Panc1 (cell line): Measurements from ENCODE around the gene MRNIP. TPM values are rescaled to one million over a fixed set of nuclear protein-coding genes. Genes with fewer than 3 reads are reported as not detected.

ENCODE experiments used
- ATAC-seq: fragments of 200-7000 bp; cut with Tn5 transposase; 2 replicates; pipeline ENCODE4 v1.9.1; 2020; ENCODE audit warnings: mild to moderate bottlenecking, moderate library complexity
- BruUV-seq: library from RNA; stranded (reverse); fragments of 400-500 nt; replicated peaks from 2 replicates; lab custom pipeline; 2021; lab: Mats Ljungman, UMichigan
- CTCF ChIA-PET: fragments of 300-600 bp; sonication (Branson Sonifier 250); formaldehyde crosslinking; loops from one replicate; lab custom pipeline; 2022; ENCODE audit warnings: antibody characterized with exemption; lab: Charles Lee
- POLR2A ChIA-PET: fragments of 300-600 bp; sonication (Branson Sonifier 250); formaldehyde crosslinking; loops from one replicate; lab custom pipeline; 2022; ENCODE audit warnings: antibody characterized with exemption; lab: Charles Lee
- DNase-seq: peaks from one replicate; pipeline ENCODE4 v3.0.0-alpha.2; 2010; ENCODE audit warnings: low read depth, low spot score
- H3K27ac ChIP-seq: 2 replicates; pipeline ENCODE4 v1.5.1; 2011; ENCODE audit warnings: mild to moderate bottlenecking, low read length, inconsistent platforms
- H3K27me3 ChIP-seq: fragments of 200-500 bp; sonication (Bioruptor generic); 2 replicates; pipeline ENCODE4 v1.6.0; 2014; ENCODE audit warnings: low read length, inconsistent platforms; ENCODE audit not compliant: control insufficient read depth, insufficient read depth
- H3K36me3 ChIP-seq: fragments of 200-500 bp; sonication (Bioruptor generic); 2 replicates; pipeline ENCODE4 v1.5.1; 2014; ENCODE audit warnings: inconsistent platforms, mild to moderate bottlenecking, low read length, moderate library complexity; ENCODE audit not compliant: control insufficient read depth, insufficient read depth
- H3K4me1 ChIP-seq: 2 replicates; pipeline ENCODE4 v1.5.1; 2011; ENCODE audit warnings: inconsistent platforms, mild to moderate bottlenecking, low read length, moderate library complexity; ENCODE audit not compliant: control insufficient read depth, insufficient read depth
- H3K4me3 ChIP-seq, 2 experiments: 2 replicates each; pipeline ENCODE4 v1.5.1; 2011 to 2012; ENCODE audit warnings: low read depth in 2 of 2, low read length in 2 of 2, mild to moderate bottlenecking in 2 of 2, inconsistent platforms in 1 of 2, moderate library complexity in 1 of 2
- H3K9me3 ChIP-seq: fragments of 200-500 bp; sonication (Bioruptor generic); 2 replicates; pipeline ENCODE4 v1.5.1; 2014; ENCODE audit warnings: low read depth, mild to moderate bottlenecking, inconsistent platforms, low read length, moderate library complexity; ENCODE audit not compliant: control insufficient read depth, insufficient read depth
- CTCF ChIP-seq: fragments of 450-650 bp; IDR thresholded peaks from 2 replicates; pipeline ENCODE4 v1.5.1; 2017; ENCODE audit warnings: mild to moderate bottlenecking
- POLR2AphosphoS5 ChIP-seq: IDR thresholded peaks from 2 replicates; pipeline ENCODE4 v1.6.1; 2012; ENCODE audit warnings: mild to moderate bottlenecking, low read depth, low read length, moderate library complexity
- REST ChIP-seq, 2 experiments: IDR thresholded peaks; 2 replicates each; pipeline ENCODE4 v1.6.1; 2011 to 2012; ENCODE audit warnings: low read depth in 2 of 2, control low read depth in 1 of 2, low read length in 1 of 2, mild to moderate bottlenecking in 1 of 2, moderate library complexity in 1 of 2; ENCODE audit not compliant: insufficient read depth in 1 of 2
- SIN3A ChIP-seq: IDR thresholded peaks from 2 replicates; pipeline ENCODE4 v1.6.1; 2012; ENCODE audit warnings: low read depth, mild to moderate bottlenecking, low read length, moderate library complexity, borderline replicate concordance; ENCODE audit not compliant: insufficient read depth
- TCF7L2 ChIP-seq: IDR thresholded peaks from 2 replicates; pipeline ENCODE4 v1.6.1; 2011; ENCODE audit warnings: mild to moderate bottlenecking, low read depth, low read length, inconsistent platforms
- in situ Hi-C: cut with HindIII; loops from 2 replicates; pipeline ENCODE4 v1.10.0; 2016; ENCODE audit warnings: low sequenced_read_pairs, low pct_unique_long_range_greater_than_20kb
- intact Hi-C: fragments of 100-400 bp; cut with micrococcal nuclease; formaldehyde crosslinking; loops from one replicate; pipeline ENCODE4 v1.10.0; 2022; ENCODE audit not compliant: unreplicated experiment
- total RNA-seq: library from RNA; stranded (reverse); gene quantifications from one replicate; pipeline ENCODE4 v1.2.1, GENCODE V29; 2021; ENCODE audit not compliant: unreplicated experiment

MRNIP gene
- total RNA-seq, 1 experiment from 2014 or later = 33.0 TPM

GRCh38 chr5:179873588-179874110 is 15.0 kb upstream of the MRNIP start:
- Histone ChIP-seq H3K4me3 (no peak overlapping the region), H3K27me3 (no peaks in the 10 kb centered on the region), H3K4me1 (no peaks in the 10 kb centered on the region), H3K36me3 (peaks cover 11% of the 10 kb centered on the region; the same call in 1 of the 2 replicates), H3K9me3 (no peaks in the 10 kb centered on the region), H3K27ac (no peak overlapping the region)
- ChIA-PET CTCF (no interaction called here), POLR2A (no interaction called here)
- ATAC-seq = no peak
- BruUV-seq = no TSS peak
- TF ChIP-seq POLR2AphosphoS5 = no peak
- no peak for TF ChIP-seq REST (IDR thresholded peaks at IDR 0.05; ENCODE audit: insufficient read depth in 1 of 2, low read depth in 2 of 2, low read length in 1 of 2)
- TF ChIP-seq SIN3A = no peak
- DNase-seq = no peak
- intact Hi-C loops = no loop called here
- in situ Hi-C loops = no loop called here

- H3K4me1 ChIP-seq = no peaks in the 10 kb centered on the region
- ChIA-PET CTCF (no interaction called here), POLR2A (no interaction called here)
- H3K9me3 ChIP-seq = no peaks in the 10 kb centered on the region
- intact Hi-C loops = no loop called here
- no peak for ATAC-seq
- in situ Hi-C loops = no loop called here
- no peak overlapping the region for H3K4me3 ChIP-seq
- TF ChIP-seq POLR2AphosphoS5 (no peak), SIN3A (no peak), TCF7L2 (no peak), REST (IDR thresholded peaks at IDR 0.05; ENCODE audit: insufficient read depth in 1 of 2, low read depth in 2 of 2, low read length in 1 of 2) (no peak), CTCF (no peak)
- H3K27me3 ChIP-seq = no peaks in the 10 kb centered on the region
- DNase-seq = no peak
- no peak overlapping the region for H3K27ac ChIP-seq
- H3K36me3 ChIP-seq = peaks cover 11% of the 10 kb centered on the region; the same call in 1 of the 2 replicates
- BruUV-seq = no TSS peak
These were observed 14.4 kb upstream of the MRNIP start for GRCh38 chr5:179872828-179873575.
